Inflammatory macrophage (primary cell): Measurements from ENCODE around the gene GABPA.
"Not testable (repeated sequence)": the region's sequence is repeated elsewhere in the genome, so short reads cannot be mapped to it uniquely, and the experiment has no call there.

Source experiments
- DNase-seq, 2 donors: peaks; one replicate each; pipeline ENCODE4 v3.0.0-alpha.2; 2020 to 2022

GABPA gene

GRCh38 chr21:25742900-25743299 is 8.1 kb downstream of the GABPA start:
- peak; percentile 22 to 24 for DNase-seq

- no peak for DNase-seq
Measured at GRCh38 chr21:25744854-25745253, 10.1 kb downstream of the GABPA start.

GRCh38 chr21:25750085-25750484 is 15.3 kb downstream of the GABPA start:
- no peak for DNase-seq

GRCh38 chr21:25752416-25752815 is 17.6 kb downstream of the GABPA start:
- DNase-seq, result no peak

- DNase-seq, result no peak
Measured at GRCh38 chr21:25756190-25756932, 21.6 kb downstream of the GABPA start.

- no peak for DNase-seq
Measured at GRCh38 chr21:25757531-25757930, 22.8 kb downstream of the GABPA start.

- no peak for DNase-seq
Measured at GRCh38 chr21:25759573-25759972, 24.8 kb downstream of the GABPA start.

GRCh38 chr21:25760061-25760460 is 25.3 kb downstream of the GABPA start:
- DNase-seq, result no peak

- no peak for DNase-seq
Measured at GRCh38 chr21:25760677-25761076, 25.9 kb downstream of the GABPA start.

- DNase-seq, result no peak
Measured at GRCh38 chr21:25764065-25764464, 29.3 kb downstream of the GABPA start.

- no peak for DNase-seq
Measured at GRCh38 chr21:25767921-25768320, 33.1 kb downstream of the GABPA start.

- DNase-seq, result peak; percentile 36 to 57
Measured at GRCh38 chr21:25772686-25773085, 37.9 kb downstream of the GABPA start.

- DNase-seq, result no peak
Measured at GRCh38 chr21:25776440-25776839, 41.7 kb downstream of the GABPA start.

- DNase-seq, result not testable (repeated sequence)
Measured at GRCh38 chr21:25778126-25778875, 43.5 kb downstream of the GABPA start.

- DNase-seq, result no peak
Measured at GRCh38 chr21:25788677-25789076, 53.9 kb downstream of the GABPA start.

GRCh38 chr21:25790122-25790877 is 55.5 kb downstream of the GABPA start:
- DNase-seq, result peak; percentile 2 to 14

- no peak for DNase-seq
Measured at GRCh38 chr21:25790878-25791204, 56.1 kb downstream of the GABPA start.

GRCh38 chr21:25791319-25791718 is 56.5 kb downstream of the GABPA start:
- no peak for DNase-seq

- DNase-seq, result peak; percentile 89 to 90
Measured at GRCh38 chr21:25801217-25802014, 66.6 kb downstream of the GABPA start.

- no peak for DNase-seq
Measured at GRCh38 chr21:25806060-25806459, 71.3 kb downstream of the GABPA start.

- DNase-seq, result no peak
Measured at GRCh38 chr21:25807191-25807590, 72.4 kb downstream of the GABPA start.

GRCh38 chr21:25809013-25809412 is 74.2 kb downstream of the GABPA start:
- DNase-seq, result no peak

GRCh38 chr21:25811186-25811585 is 76.4 kb downstream of the GABPA start:
- DNase-seq, result no peak
